ENCODE measurements around the gene SCARB1.
"Not testable (repeated sequence)": the region's sequence is repeated elsewhere in the genome, so short reads cannot be mapped to it uniquely, and the experiment has no call there.

The SCARB1 gene, protein sequence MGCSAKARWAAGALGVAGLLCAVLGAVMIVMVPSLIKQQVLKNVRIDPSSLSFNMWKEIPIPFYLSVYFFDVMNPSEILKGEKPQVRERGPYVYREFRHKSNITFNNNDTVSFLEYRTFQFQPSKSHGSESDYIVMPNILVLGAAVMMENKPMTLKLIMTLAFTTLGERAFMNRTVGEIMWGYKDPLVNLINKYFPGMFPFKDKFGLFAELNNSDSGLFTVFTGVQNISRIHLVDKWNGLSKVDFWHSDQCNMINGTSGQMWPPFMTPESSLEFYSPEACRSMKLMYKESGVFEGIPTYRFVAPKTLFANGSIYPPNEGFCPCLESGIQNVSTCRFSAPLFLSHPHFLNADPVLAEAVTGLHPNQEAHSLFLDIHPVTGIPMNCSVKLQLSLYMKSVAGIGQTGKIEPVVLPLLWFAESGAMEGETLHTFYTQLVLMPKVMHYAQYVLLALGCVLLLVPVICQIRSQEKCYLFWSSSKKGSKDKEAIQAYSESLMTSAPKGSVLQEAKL
- total RNA-seq, result 0.97 to 2.8 reads per million in 2 donors

DNA sequence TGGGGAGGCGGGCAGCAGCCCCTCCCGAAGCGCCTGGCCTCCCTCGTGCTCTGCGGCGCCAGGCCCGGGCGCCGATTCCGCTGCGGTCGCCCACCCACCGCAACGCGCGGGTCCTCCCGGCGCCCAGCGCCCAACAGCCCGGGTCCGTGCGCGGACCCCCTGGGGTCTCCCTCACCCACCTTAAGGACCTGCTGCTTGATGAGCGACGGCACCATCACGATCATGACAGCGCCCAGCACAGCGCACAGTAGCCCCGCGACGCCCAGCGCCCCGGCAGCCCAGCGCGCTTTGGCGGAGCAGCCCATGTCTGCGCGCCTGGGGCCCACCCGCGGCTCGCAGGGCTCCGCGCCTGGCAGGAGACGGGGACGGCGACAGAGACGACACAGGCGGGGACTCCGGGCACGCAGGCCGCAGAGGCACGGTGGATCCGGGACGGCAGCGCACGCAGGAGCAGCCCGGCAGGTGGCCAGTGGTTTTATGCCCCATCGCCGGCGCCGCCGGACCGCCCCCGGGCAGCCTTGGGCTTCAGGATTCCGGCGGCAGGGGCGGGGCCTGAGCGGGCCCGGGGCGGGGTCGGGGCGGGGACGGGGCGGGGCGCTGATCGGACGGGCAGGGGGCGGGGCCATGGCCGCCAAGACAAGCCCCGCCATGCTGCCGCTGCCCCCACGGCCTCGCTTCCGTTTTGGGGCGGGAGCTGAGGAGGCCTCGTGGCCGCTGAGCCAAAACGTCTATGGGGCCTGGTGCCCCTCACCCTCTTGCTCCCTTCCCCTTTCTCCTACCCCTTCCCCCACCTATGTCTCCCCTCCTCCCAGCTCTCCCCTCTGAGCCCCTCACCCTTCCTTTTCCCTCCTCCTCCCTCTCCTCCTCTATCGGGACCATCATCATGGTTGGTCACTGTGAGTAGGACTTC lies at the start of gene SCARB1:
Gene SCARB1, minus strand, starts transcription at position 449 of the 910 bp plus-strand sequence. Its CDS starts 144 bp downstream, at position 305.
- peak; percentile 71 for DNase-seq

DNA sequence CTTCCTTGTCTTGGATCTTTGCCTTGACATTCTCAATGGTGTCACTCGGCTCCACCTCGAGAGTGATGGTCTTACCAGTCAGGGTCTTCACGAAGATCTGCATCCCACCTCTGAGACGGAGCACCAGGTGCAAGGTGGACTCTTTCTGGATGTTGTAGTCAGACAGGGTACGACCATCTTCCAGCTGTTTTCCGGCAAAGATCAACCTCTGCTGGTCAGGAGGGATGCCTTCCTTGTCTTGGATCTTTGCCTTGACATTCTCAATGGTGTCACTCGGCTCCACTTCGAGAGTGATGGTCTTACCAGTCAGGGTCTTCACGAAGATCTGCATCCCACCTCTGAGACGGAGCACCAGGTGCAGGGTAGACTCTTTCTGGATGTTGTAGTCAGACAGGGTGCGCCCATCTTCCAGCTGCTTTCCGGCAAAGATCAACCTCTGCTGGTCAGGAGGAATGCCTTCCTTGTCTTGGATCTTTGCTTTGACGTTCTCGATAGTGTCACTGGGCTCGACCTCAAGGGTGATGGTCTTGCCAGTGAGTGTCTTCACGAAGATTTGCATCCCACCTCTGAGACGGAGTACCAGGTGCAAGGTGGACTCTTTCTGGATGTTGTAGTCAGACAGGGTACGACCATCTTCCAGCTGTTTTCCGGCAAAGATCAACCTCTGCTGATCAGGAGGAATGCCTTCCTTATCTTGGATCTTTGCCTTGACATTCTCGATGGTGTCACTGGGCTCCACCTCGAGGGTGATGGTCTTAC lies 49.0 kb upstream of the SCARB1 start:
- not testable (repeated sequence) for DNase-seq

DNA sequence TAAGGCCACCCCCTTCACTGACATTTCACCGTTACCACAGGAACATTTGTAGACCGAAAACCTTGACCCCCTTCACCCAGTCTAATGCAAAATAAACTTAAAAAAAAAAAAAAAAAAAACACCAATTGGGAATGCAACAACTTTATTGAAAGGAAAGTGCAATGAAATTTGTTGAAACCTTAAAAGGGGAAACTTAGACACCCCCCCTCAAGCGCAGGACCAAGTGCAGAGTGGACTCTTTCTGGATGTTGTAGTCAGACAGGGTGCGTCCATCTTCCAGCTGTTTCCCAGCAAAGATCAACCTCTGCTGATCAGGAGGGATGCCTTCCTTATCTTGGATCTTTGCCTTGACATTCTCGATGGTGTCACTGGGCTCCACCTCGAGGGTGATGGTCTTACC lies 47.9 kb upstream of the SCARB1 start:
- not testable (repeated sequence) for DNase-seq

DNA sequence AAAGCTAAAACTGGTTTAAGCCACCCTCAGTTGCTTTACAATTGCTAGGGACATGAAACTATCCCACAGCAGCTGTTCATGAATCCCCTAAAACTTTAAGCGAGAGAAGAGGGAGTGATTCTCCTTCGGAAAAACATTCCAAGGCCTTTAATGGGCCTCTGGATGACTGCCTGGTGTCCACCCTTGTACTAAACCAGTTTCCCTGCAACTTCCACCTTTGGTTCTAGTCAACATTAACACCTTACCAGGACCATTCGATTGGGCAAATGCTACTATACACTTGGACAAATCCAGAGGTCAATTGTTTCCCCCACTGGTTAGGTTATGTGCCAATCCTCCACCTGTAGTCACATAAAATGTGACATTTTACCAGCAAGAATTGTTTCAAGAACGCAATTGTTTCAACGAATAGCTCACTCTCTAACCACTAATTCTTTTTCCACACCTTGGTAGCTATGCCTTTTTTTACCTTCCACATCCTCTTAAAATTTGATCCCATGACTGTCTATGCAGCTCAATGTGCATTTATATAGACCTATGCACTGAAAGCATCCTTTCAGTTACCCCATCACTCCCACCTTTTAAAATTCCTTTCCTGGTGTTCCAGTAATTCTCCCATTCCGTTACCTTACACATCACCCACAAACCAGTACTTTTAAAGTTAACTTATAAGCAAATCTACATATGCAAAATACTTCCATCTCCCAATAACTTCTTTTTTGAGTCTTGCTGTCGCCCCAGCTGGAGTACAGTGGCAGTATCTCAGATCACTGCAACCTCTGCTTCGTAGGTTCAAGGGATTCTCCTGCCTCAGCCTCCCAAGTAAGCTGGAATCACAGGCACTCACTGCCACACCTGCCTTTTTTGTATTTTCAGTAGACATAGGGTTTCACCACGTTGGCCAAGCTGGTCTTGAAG lies 47.2 kb upstream of the SCARB1 start:
- no peak for DNase-seq

DNA sequence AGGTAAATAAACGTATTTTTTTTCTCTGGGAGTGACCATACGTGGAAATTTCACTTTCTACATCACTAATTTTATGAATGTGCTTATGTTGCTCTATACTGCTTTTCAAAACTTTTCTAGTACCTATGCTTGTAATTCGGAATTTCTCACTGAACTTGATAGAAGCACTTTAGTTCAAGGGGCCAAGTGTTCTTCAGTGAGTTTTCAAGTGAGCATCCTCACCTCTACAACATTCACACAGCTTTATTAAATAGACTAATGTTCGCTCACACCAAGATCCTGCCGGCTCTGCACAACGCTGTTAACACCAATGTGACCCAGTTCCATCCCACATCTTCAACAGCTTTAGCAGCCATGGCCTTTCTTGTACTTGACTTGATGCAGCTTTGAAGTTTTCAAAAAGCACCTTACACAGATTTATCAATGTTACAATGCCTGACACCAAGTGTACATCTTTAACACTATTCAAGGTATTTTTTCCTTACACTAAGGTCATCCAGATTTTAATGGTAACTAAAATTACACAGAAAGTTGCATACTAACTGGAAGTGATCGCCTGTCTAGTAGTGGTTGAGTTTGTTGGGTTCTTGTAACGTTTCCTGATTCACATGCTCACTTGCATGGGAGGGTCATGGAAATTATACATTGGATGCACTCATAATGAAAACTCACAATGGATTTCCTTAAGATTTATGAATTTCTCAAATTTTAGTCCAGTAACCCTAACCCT lies 46.3 kb upstream of the SCARB1 start:
- DNase-seq, result no peak

DNA sequence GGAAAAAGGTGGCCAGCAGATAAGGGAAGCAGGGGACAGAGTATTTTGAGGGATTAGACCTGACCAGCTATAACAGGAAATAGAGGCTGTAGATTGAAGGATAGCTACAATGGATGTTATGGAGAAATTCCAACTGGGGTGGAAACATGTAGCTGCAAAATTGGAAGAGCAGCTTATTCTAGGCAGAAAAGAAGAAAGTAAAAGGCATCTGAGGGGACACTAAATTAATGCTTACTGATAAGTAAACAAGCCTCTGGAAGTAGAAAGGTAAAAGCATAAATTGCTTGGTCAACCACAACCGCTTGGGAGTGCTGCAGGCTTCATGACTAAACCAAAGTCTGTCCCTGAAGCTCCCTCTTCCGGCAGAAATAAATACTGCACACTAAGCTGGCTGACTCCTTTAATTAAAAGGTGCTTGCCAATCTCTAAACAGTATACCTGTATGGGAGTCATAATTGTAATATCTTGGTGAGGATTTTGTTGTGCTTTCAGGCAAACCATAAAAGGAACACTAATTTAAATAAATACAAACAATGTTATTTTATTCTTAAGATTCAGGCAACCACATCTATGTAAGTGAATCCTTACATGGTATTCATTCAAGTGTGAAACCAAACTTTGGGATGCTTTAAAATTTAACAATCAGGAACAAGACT lies 43.1 kb upstream of the SCARB1 start:
- peak; percentile 82 for DNase-seq

DNA sequence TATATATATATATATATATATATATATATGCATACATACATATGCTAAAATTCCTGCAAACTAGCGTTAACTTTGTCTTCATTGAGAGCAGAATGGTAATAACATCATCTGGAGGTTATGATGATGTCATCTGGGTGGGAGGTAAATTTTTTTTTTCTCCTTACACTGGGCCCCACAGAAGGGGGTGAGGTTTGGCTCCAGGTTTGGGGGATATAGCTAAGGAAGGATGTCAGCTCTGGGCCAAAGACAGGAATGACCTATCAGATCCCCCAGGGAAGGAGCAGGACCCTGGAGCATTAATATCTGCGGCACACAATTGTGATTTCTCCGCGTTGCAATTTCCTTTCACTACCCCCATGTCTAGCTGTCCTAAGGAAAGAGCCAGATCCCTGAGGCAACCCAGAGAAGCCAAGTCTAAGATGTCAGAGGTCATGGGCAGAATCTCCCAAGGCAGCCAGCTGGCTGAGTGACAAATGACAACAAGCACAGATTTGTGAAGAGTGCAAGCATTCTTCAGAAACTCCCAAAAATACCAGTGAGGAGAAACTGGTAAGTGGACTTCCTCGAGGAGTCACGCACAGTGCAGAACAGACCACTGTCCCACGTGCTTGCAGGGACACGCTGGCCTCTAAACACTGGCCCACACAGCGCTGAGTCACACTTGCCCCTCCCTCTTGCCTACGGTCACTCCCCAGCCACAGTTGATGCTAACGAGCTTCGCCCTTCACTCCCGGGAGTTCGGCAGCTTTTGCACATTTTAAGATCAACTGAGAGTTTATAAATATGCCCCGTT lies 40.8 kb upstream of the SCARB1 start:
- no peak for DNase-seq

DNA sequence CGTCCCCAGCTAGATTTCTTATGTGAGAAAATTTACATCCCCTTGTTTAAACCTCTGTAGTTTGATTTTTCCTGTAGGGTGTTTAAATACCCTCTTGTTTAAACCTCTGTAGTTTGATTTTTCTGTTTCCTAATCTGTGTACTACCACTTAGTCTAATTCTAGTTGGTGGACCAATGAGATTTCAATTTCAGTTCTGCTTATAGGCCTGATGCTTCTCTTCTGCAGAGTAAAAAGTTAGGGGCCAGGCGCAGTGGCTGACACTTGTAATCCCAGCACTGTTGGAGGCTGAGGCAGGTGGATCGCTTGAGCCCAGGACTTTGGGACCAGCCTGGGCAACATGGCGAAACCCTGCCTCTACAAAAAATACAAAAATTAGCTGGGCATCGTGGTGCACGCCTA lies 39.3 kb upstream of the SCARB1 start:
- no peak for DNase-seq

DNA sequence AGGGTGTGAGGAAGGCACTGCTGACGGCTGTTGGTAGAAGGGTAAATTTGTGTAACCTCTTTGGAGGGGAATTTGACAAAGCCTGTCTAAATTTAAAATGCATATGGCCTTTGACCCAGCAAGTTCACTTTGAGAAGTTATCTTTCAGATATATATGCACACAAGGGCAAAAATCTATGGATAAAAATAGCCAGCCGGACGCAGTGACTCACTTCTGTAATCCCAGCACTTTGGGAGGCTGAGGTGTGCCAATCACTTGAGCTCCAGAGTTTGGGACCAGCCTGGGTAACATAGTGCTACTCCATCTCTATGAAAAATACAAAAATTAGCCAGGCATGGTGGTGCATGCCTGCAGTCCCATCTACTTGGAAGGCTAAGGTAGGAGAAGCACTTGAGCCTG lies 37.3 kb upstream of the SCARB1 start:
- no peak for DNase-seq

DNA sequence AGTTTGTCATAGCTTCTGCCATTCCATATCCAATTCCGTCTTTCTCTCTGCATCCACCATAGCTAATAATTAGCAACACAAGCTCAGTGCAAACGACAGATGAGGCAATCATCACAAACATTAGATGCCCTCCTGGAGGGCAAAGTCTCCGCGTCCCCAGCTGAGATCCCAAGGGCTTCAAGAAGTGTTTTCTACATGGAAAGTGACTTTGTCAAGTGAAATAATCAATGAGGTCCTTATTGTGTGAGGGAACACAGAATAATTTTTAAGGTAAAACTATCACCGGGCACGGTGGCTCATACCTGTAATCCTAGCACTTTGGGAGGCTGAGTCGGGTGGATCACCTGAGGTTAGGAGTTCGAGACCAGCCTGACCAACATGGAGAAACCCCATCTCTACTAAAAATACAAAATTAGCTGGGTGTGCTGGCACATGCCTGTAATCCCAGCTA lies 36.7 kb upstream of the SCARB1 start:
- not testable (repeated sequence) for DNase-seq

DNA sequence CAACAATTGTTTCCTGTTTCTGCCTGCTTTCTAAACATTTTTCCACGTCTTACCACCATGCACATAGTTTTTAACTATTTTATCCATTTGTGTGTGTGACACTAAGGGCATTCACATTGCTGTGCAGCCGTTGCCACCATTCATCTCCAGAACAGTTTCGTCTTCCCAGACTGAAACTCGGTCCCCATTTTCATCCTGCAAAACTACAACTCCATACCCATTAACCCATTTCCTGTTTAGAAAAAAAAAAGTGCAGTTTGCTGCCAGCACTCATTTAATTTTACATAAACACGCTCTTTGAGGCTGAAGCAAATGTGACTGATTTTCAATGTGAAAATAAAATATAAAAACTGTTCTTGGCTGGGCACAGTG lies 35.2 kb upstream of the SCARB1 start:
- no peak for DNase-seq

DNA sequence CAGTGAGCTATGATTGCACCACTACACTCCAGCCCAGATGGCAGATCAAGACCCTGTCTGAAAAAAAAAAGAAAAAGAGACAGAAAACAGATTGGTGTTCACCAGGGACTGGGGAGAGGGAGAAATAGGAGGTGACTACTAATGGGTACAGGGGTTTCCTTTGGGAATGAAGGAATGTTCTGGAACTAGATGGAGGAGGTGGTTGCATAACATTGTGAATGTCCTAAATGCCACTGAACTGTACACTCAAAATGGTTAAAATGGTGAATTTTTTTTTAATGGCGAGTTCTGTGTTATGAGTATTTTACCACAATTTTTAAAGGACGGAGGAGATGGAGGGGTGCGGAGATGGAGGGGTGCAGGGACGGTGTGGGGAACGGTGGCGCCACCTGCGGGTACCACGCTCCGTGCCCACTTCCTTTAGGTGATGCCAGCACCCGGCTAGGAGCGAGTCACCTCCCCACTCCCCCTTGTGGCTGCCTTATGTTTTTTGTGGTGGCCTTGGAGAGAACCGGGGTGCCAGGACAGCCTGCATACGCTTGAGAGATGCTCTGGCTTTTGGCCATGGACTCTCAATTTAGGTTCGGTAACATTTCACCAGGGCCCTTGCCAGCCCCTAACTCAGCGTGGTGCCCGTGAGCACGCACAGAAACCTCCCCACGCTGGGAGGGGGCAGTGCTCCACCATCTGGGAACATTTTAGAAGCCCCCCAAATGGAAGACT lies 34.7 kb upstream of the SCARB1 start:
- peak; percentile 46 for DNase-seq

DNA sequence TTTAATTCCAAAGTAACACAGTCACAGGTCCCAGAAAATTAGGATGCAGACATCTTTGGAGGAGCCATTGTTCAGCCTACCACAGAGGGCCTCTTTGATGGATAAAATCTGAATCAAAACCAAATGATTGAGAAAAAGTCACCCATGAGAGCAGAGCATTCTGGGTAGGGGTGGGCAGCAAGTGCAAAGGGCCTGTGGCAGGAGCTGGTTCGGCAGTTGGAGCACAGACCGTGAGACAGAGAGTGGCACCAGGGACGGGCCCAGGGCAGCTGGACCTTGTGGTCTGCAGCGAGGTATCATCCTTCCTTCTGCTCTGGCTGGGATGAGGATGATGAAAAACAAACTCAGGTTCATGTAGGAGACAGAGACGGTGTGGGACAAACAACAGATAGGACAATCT lies 32.8 kb upstream of the SCARB1 start:
- DNase-seq, result no peak

DNA sequence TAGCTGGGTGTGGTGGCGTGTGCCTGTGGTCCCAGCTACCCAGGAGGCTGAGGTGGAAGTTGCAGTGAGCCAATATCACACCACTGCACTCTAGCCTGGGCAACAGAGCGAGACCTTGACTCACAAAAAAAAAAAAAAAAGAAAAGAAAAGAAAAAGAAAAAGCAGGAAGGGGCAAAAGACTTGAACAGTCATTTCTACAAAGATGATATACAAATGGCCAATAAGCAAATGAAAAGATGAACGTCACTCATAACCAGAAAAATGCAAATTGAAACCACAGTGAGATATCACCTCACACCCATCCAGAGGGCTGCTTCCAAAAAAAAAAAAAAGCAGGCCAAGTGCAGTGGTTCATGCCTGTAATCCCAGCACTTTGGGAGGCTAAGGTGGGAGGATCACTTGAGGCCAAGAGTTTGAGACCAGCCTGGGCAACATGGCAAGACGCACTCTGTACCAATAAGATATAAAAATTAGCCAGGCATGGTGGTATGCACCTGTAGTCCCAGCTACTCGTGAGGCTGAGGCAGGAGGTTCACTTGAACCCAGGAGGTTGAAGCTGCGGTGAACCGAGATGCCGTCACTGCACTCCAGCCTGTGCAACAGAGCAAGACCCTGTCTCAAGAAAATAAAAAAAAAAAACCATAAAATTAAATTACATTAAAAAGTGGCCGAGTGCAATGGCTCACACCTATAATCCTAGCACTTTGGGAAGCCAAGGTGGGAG lies 30.3 kb upstream of the SCARB1 start:
- DNase-seq, result no peak

DNA sequence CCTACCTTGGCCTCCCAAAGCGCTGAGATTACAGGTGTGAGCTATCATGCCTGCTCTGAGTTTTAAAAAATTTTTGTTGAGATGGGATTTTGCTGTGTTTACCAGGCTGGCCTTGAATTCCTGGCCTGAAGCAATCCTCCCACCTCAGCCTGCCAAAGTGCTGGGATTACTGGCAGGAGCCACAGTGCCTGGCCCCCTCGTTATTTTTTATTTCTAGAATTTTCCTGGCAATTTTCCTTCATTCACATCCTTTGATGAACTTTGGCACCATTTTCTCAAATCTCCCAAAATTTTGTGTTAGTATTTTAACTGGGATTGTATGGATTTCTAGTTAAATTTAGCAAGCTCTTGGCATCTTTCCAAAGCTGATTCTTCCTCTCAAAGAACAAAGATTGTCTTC lies 24.6 kb upstream of the SCARB1 start:
- no peak for DNase-seq

DNA sequence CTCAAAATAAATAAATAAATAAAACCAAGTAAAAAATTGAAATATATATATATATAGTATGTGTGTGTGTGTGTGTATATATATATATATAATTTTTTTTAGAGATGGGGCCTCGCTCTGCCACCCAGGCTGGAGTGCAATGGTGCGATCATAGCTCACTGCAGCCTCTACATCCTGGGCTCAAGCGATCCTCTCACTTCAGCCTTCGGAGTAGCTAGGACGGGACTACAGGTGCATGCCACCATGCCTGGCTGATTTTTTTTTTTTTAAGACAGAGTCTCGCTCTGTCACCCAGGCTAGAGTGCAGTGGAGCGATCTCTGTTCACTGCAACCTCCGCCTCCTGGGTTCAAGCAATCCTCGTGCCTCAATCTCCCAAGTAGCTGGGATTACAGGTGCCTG lies 24.1 kb upstream of the SCARB1 start:
- DNase-seq, result not testable (repeated sequence)

DNA sequence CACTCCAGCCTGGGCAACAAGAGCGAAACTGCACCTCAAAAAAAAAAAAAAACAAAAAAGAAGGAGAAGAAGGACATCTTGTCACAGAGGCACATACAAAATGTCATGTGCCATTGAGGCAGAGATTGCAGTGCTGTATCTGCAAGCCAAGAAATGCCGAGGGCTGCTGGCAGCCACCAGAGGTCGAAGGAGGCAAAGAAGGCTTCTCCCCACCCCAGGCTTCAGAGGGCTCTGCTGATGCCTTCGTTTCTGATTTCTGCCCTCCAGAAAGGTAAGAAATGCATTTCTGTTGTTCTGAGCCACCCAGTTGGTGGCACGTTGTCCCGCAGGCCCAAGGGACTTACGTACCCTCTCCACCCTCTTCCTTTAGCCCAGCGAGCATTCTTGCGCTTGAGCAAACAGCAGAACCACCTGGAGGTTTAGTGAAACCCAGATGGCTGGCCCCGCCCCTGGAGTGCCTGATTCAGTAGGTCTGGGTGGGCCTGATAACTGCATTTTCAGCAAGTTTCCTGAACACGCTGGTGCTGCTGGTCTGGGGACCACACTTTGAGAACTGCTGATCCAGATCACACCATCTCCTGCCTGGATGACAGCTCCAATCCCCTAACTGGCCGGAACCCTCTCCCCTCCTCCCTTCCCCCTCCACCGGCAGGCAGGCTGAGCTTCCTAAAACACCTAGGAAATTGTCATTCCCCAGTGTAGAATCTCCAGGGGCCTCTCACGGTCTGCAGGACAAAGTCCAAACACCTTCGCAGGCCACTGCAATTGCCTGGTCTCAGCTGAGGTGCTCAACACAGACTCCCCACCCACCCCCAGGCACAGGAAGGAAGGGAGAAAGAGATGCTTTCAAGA lies 21.1 kb upstream of the SCARB1 start:
- no peak for DNase-seq

Measured in T-helper 9 cell (primary cell).